Measurements from ENCODE around the gene RYR2. TPM values are rescaled to one million over a fixed set of nuclear protein-coding genes. Genes with fewer than 3 reads are reported as not detected.

Gene RYR2
- total and polyA plus RNA-seq, 2 of the 8 experiments (the other 6 are each of a cell fraction or from before 2014, with no cell fraction given) = 1.3 to 4.4 TPM

GRCh38 chr1:237864338-237865244 lies 822.6 kb downstream of the RYR2 start (continued):
- TF ChIP-seq ATF2 (IDR thresholded peaks at IDR 0.05; ENCODE audit: low read length) (no peak), JUN (IDR thresholded peaks at IDR 0.05; ENCODE audit: low read depth, low read length) (no peak), SP4 (IDR thresholded peaks at IDR 0.05; ENCODE audit: low read length) (no peak), CBX5 (IDR thresholded peaks at IDR 0.05; ENCODE audit: low read depth, low read length) (no peak), SAP30 (IDR thresholded peaks at IDR 0.05; ENCODE audit: insufficient read depth, insufficient replicate concordance, low read length) (no peak), SP1 (IDR thresholded peaks at IDR 0.05; ENCODE audit: low read depth, low read length) (no peak), KDM1A (IDR thresholded peaks at IDR 0.05; ENCODE audit: borderline replicate concordance, low read length) (peak; percentile 29; the same call in 1 of the 2 replicates), TAF7 (optimal IDR thresholded peaks at IDR 0.05; ENCODE audit: borderline replicate concordance, low read depth, low read length) (no peak), SIX5 (IDR thresholded peaks at IDR 0.05; ENCODE audit: low read depth, low read length) (no peak), SP2 (IDR thresholded peaks at IDR 0.05; ENCODE audit: low read length) (no peak), SIN3A (conservative IDR thresholded peaks at IDR 0.05 in 1 of 2, IDR thresholded peaks at IDR 0.05 in 1 of 2; ENCODE audit: low read depth in 1 of 2, low read length in 2 of 2) (peak in 1 of 2 experiments; percentile 64; a peak in 1 of 4 replicates), ASH2L (IDR thresholded peaks at IDR 0.05; ENCODE audit: low read length) (no peak), KDM4A (IDR thresholded peaks at IDR 0.05; ENCODE audit: low read depth, low read length, severe bottlenecking) (no peak), E2F6 (IDR thresholded peaks at IDR 0.05) (peak; percentile 94), ZNF274 (IDR thresholded peaks at IDR 0.05; ENCODE audit: borderline replicate concordance, extremely low read depth, low read length) (no peak), POLR2AphosphoS5 (IDR thresholded peaks at IDR 0.05; ENCODE audit: low read depth, low read length) (no peak), SRF (IDR thresholded peaks at IDR 0.05; ENCODE audit: low read depth, low read length) (no peak), NANOG (IDR thresholded peaks at IDR 0.05; ENCODE audit: insufficient read depth, low read depth, low read length, poor library complexity, severe bottlenecking) (no peak), FOSL1 (IDR thresholded peaks at IDR 0.05; ENCODE audit: insufficient read depth, low read depth, low read length) (no peak), POLR2A (IDR thresholded peaks at IDR 0.05; ENCODE audit: control extremely low read depth in 1 of 2, low read depth in 2 of 2, low read length in 2 of 2) (no peak), TCF12 (IDR thresholded peaks at IDR 0.05; ENCODE audit: low read depth, low read length) (no peak)
